ENCODE measurements around the gene ELAVL1.

DNA sequence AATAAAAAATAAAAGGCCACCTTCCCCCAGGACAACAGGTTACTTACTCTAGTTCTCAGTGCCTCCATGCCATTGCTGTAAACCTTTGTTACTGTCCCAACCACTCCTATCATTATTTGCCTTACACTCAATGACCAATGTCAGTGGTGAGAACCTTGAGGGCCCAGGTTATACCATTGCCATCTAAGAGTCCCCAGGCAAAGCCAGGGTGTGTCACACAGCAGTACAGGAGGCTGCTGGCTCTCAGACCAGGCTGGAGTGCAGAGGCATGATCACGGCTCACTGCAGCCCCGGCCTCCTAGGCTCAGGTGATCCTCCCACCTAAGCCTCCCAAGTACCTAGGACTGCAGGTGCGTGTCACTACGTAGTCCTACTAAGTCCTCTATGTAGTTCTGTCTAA, 6.1 kb downstream of the ELAVL1 start:
- TF ChIP-seq CTCF (IDR thresholded peaks at IDR 0.05; ENCODE audit: poor library complexity) (no peak), EZH2 (IDR thresholded peaks at IDR 0.05; ENCODE audit: borderline replicate concordance) (no peak), EZH2phosphoT487 (IDR thresholded peaks at IDR 0.05; ENCODE audit: low read depth, severe bottlenecking, unreplicated experiment) (no peak)

Measured in hepatocyte (in vitro differentiated cells).